Neural progenitor cell (in vitro differentiated cells): ENCODE data around the gene ADAMTS6. TPM values are rescaled to one million over a fixed set of nuclear protein-coding genes. Genes with fewer than 3 reads are reported as not detected.

ENCODE experiments used
- DNase-seq: peaks from one replicate; pipeline ENCODE4 v3.0.0-alpha.2; 2016; ENCODE audit warnings: low spot score
- H2AFZ ChIP-seq: fragments of 200-600 bp; sonication (generic); replicated peaks from 2 replicates; pipeline ENCODE4 v1.6.1; 2016; ENCODE audit warnings: antibody characterized with exemption
- H3F3A ChIP-seq: fragments of 200-600 bp; sonication (generic); 2 replicates; pipeline ENCODE4 v1.6.1; 2016; ENCODE audit warnings: antibody characterized with exemption, low read depth
- H3K27ac ChIP-seq: fragments of 200-600 bp; sonication (generic); 2 replicates; pipeline ENCODE4 v1.5.1; 2016; ENCODE audit warnings: mild to moderate bottlenecking
- H3K27me3 ChIP-seq: fragments of 200-600 bp; sonication (generic); 2 replicates; pipeline ENCODE4 v1.6.1; 2016; ENCODE audit warnings: mild to moderate bottlenecking, moderate library complexity
- H3K36me3 ChIP-seq: fragments of 200-600 bp; sonication (generic); 2 replicates; pipeline ENCODE4 v1.5.1; 2016
- H3K4me1 ChIP-seq: fragments of 200-600 bp; sonication (generic); 2 replicates; pipeline ENCODE4 v1.6.1; 2016; ENCODE audit warnings: mixed run types
- H3K4me2 ChIP-seq: fragments of 200-600 bp; sonication (generic); 2 replicates; pipeline ENCODE4 v1.6.1; 2016
- H3K4me3 ChIP-seq: fragments of 200-600 bp; sonication (generic); 2 replicates; pipeline ENCODE4 v1.5.1; 2016
- H3K79me2 ChIP-seq: fragments of 200-600 bp; sonication (generic); 2 replicates; pipeline ENCODE4 v1.6.1; 2016; ENCODE audit warnings: low read depth
- H3K9ac ChIP-seq: fragments of 200-600 bp; sonication (generic); 2 replicates; pipeline ENCODE4 v1.6.1; 2016
- H3K9me3 ChIP-seq: fragments of 200-600 bp; sonication (generic); 2 replicates; pipeline ENCODE4 v1.5.1; 2016; ENCODE audit warnings: low read depth
- H4K20me1 ChIP-seq: fragments of 200-600 bp; sonication (generic); 2 replicates; pipeline ENCODE4 v1.6.1; 2016; ENCODE audit warnings: low read depth
- H3K27ac Mint-ChIP-seq: 3 replicates; pipeline ENCODE4 v1.8.0; 2021; ENCODE audit warnings: mixed read lengths
- H3K27me3 Mint-ChIP-seq: 2 replicates; pipeline ENCODE4 v1.8.0; 2022; ENCODE audit warnings: low read depth, mild to moderate bottlenecking, inconsistent platforms, moderate library complexity, mixed read lengths; ENCODE audit not compliant: insufficient read depth
- H3K36me3 Mint-ChIP-seq: 3 replicates; pipeline ENCODE4 v1.8.0; 2021; ENCODE audit warnings: mixed read lengths
- H3K4me1 Mint-ChIP-seq: 3 replicates; pipeline ENCODE4 v1.8.0; 2021; ENCODE audit warnings: mixed read lengths
- H3K4me3 Mint-ChIP-seq: 3 replicates; pipeline ENCODE4 v1.8.0; 2021; ENCODE audit warnings: mild to moderate bottlenecking, moderate library complexity, mixed read lengths
- H3K9me3 Mint-ChIP-seq: 3 replicates; pipeline ENCODE4 v1.8.0; 2020; ENCODE audit warnings: mixed read lengths
- CTCF ChIP-seq: fragments of 200-600 bp; sonication (generic); IDR thresholded peaks from 2 replicates; pipeline ENCODE4 v1.5.1; 2017; ENCODE audit warnings: antibody characterized with exemption, mild to moderate bottlenecking
- EZH2 ChIP-seq: fragments of 200-600 bp; sonication (generic); IDR thresholded peaks from 2 replicates; pipeline ENCODE4 v1.6.1; 2017; ENCODE audit warnings: antibody characterized with exemption, mild to moderate bottlenecking, moderate library complexity
- EZH2phosphoT487 ChIP-seq: fragments of 200-600 bp; sonication (generic); IDR thresholded peaks from 2 replicates; pipeline ENCODE4 v1.6.1; 2017; ENCODE audit warnings: antibody characterized with exemption
- total RNA-seq: library from RNA; depleted of rRNA; stranded (reverse); fragments of >200 nt; gene quantifications from 2 replicates; pipeline ENCODE4 v1.2.3, GENCODE V29; 2015; ENCODE audit warnings: low replicate concordance

The ADAMTS6 gene
- total RNA-seq, 1 donor from 2014 or later = 14.3 TPM

GRCh38 chr5:65483546-65484346 is 2.0 kb upstream of the ADAMTS6 start:
- peaks cover 4% of the 10 kb centered on the region for H3K27me3 Mint-ChIP-seq
- Histone ChIP-seq H3K36me3 (no peaks in the 10 kb centered on the region), H3K4me2 (peak overlapping the region; percentile 97), H4K20me1 (no peaks in the 10 kb centered on the region), H3K27me3 (peaks cover 12% of the 10 kb centered on the region), H3K79me2 (no peaks in the 10 kb centered on the region), H3K4me3 (no peak overlapping the region), H3K9ac (no peak overlapping the region), H2AFZ (peak overlapping the region; percentile 88), H3K9me3 (no peaks in the 10 kb centered on the region), H3K4me1 (peaks cover 32% of the 10 kb centered on the region), H3K27ac (no peak overlapping the region), H3F3A (peaks cover 22% of the 10 kb centered on the region)
- peaks cover 18% of the 10 kb centered on the region for H3K4me1 Mint-ChIP-seq
- peak overlapping the region; percentile 54 for H3K27ac Mint-ChIP-seq
- H3K4me3 Mint-ChIP-seq = no peak overlapping the region
- H3K36me3 Mint-ChIP-seq = peaks cover 6% of the 10 kb centered on the region
- no peak for TF ChIP-seq EZH2phosphoT487
- TF ChIP-seq CTCF = peak; percentile 70
- no peak for TF ChIP-seq EZH2
- DNase-seq = peak; percentile 65
- H3K9me3 Mint-ChIP-seq = no peaks in the 10 kb centered on the region

- no peak overlapping the region for H3K9ac ChIP-seq
Observed at GRCh38 chr5:65482736-65483545, 1.2 kb upstream of the ADAMTS6 start.

GRCh38 chr5:65482296-65482735 is 596 bp upstream of the ADAMTS6 start:
- Mint-ChIP-seq H3K4me1 (peaks cover 18% of the 10 kb centered on the region), H3K36me3 (peaks cover 6% of the 10 kb centered on the region), H3K4me3 (no peak overlapping the region), H3K9me3 (no peaks in the 10 kb centered on the region), H3K27me3 (peaks cover 4% of the 10 kb centered on the region), H3K27ac (peak overlapping the region; percentile 94)
- Histone ChIP-seq H4K20me1 (no peaks in the 10 kb centered on the region), H3K4me3 (peak overlapping the region; percentile 59), H3F3A (peaks cover 22% of the 10 kb centered on the region), H3K9me3 (no peaks in the 10 kb centered on the region), H3K79me2 (no peaks in the 10 kb centered on the region), H3K27ac (no peak overlapping the region), H3K9ac (no peak overlapping the region), H3K4me1 (peaks cover 32% of the 10 kb centered on the region), H2AFZ (peak overlapping the region; percentile 88), H3K27me3 (peaks cover 12% of the 10 kb centered on the region), H3K4me2 (peak overlapping the region; percentile 97), H3K36me3 (no peaks in the 10 kb centered on the region)
- DNase-seq = peak; percentile 3
- TF ChIP-seq EZH2 = no peak
- no peak for TF ChIP-seq EZH2phosphoT487
- TF ChIP-seq CTCF = no peak

More at GRCh38 chr5:65482736-65483545, 1.2 kb upstream of the ADAMTS6 start:
- H3K9me3 Mint-ChIP-seq = no peaks in the 10 kb centered on the region
- Histone ChIP-seq H3F3A (peaks cover 22% of the 10 kb centered on the region), H3K4me2 (peak overlapping the region; percentile 97), H3K4me3 (peak overlapping the region; percentile 59), H3K9me3 (no peaks in the 10 kb centered on the region), H4K20me1 (no peaks in the 10 kb centered on the region), H3K36me3 (no peaks in the 10 kb centered on the region), H3K27me3 (peaks cover 12% of the 10 kb centered on the region), H3K27ac (no peak overlapping the region), H2AFZ (peak overlapping the region; percentile 88), H3K79me2 (no peaks in the 10 kb centered on the region), H3K4me1 (peaks cover 32% of the 10 kb centered on the region)
- peaks cover 6% of the 10 kb centered on the region for H3K36me3 Mint-ChIP-seq
- H3K4me1 Mint-ChIP-seq = peaks cover 18% of the 10 kb centered on the region
- TF ChIP-seq CTCF = no peak
- TF ChIP-seq EZH2 = no peak
- TF ChIP-seq EZH2phosphoT487 = no peak
- no peak overlapping the region for H3K4me3 Mint-ChIP-seq
- DNase-seq = peak; percentile 32
- H3K27ac Mint-ChIP-seq = peak overlapping the region; percentile 54
- peaks cover 4% of the 10 kb centered on the region for H3K27me3 Mint-ChIP-seq
